ENCODE measurements around the gene PNN. TPM values are rescaled to one million over a fixed set of nuclear protein-coding genes. Genes with fewer than 3 reads are reported as not detected.

Gene PNN
- total and polyA plus RNA-seq, 2 of the 4 experiments (the other 2 are of a cell fraction): 14.9 to 28.8 TPM

- H2AFZ ChIP-seq (replicated peaks; ENCODE audit: low read length, poor library complexity): no peak overlapping the region
- no peak overlapping the region for H4K5ac ChIP-seq (ENCODE audit: low read depth, low read length)
- CTCF ChIA-PET: no interaction called here
- no peak overlapping the region for H2BK5ac ChIP-seq (ENCODE audit: low read depth, low read length, poor library complexity, severe bottlenecking)
- no peak overlapping the region for H3K23ac ChIP-seq (ENCODE audit: low read depth, low read length)
- H4K20me1 ChIP-seq (ENCODE audit: insufficient read depth, low read length): no peaks in the 10 kb centered on the region
- no peak overlapping the region for H3K56ac ChIP-seq (ENCODE audit: extremely low read depth, insufficient read depth, low read length)
- H2BK120ac ChIP-seq (ENCODE audit: low read depth, low read length): no peak overlapping the region
- H3K27me3 ChIP-seq (ENCODE audit: control insufficient read depth, insufficient read depth, low read length): no peaks in the 10 kb centered on the region
- peaks cover 30% of the 10 kb centered on the region for H3K36me3 ChIP-seq (ENCODE audit: control insufficient read depth, insufficient read depth, low read length)
- H3K9me1 ChIP-seq (ENCODE audit: insufficient read depth, low read length): peaks cover 5% of the 10 kb centered on the region; the same call in 1 of the 2 replicates
- no peak for ATAC-seq (ENCODE audit: low read depth)
- in situ Hi-C loops (cut with MboI; ENCODE audit: low sequenced_read_pairs): no loop called here
- no peak for DNase-seq
- H3K9me3 ChIP-seq (ENCODE audit: control insufficient read depth, insufficient read depth, low read length): no peaks in the 10 kb centered on the region
- no peaks in the 10 kb centered on the region for H3K4me1 ChIP-seq (ENCODE audit: control insufficient read depth, insufficient read depth, low read length)
- no peak overlapping the region for H3K14ac ChIP-seq (replicated peaks; ENCODE audit: low read depth, low read length)
- WGBS, 2 experiments (ENCODE audit: extremely low coverage in 2 of 2, insufficient read length in 1 of 2): 100% methylated on average over 1 of the region's 9 CpGs; no CpG with 5 or more reads in 1 of the 2 experiments
- H4K8ac ChIP-seq (ENCODE audit: low read depth in 2 of 2, low read length in 2 of 2): no peak overlapping the region
- no peak overlapping the region for H4K91ac ChIP-seq (ENCODE audit: insufficient read depth, low read depth, low read length)
- POLR2A ChIA-PET (ENCODE audit: unreplicated experiment): no interaction called here
- no peak overlapping the region for H3K27ac ChIP-seq (ENCODE audit: insufficient read depth, low read length)
- H2BK20ac ChIP-seq (ENCODE audit: low read depth, low read length): no peak overlapping the region
- intact Hi-C loops (cut with micrococcal nuclease): no loop called here
- peaks cover 4 to 8% of the 10 kb centered on the region in 2 experiments; a peak in 2 of 4 replicates for H3K79me1 ChIP-seq (ENCODE audit: low read depth in 1 of 2, low read length in 2 of 2)
- H2AK5ac ChIP-seq (ENCODE audit: low read depth, low read length): no peak overlapping the region
- no TSS peak for BruUV-seq (replicated peaks)
- TF ChIP-seq ELK1 (IDR thresholded peaks at IDR 0.05; ENCODE audit: borderline replicate concordance, low read depth, low read length) (no peak), RAD21 (IDR thresholded peaks at IDR 0.05; ENCODE audit: low read length) (no peak), CTCF (conservative IDR thresholded peaks at IDR 0.05; ENCODE audit: low read depth, low read length) (no peak), BHLHE40 (IDR thresholded peaks at IDR 0.05; ENCODE audit: low read depth, low read length) (no peak), CEBPB (IDR thresholded peaks at IDR 0.05; ENCODE audit: low read depth, low read length) (no peak), USF2 (IDR thresholded peaks at IDR 0.05; ENCODE audit: low read depth, low read length) (no peak), MAFK (IDR thresholded peaks at IDR 0.05; ENCODE audit: low read depth, low read length) (no peak), RCOR1 (IDR thresholded peaks at IDR 0.05; ENCODE audit: insufficient replicate concordance, low read length) (no peak), MAZ (IDR thresholded peaks at IDR 0.05; ENCODE audit: borderline replicate concordance, low read depth, low read length) (no peak), POLR2A (IDR thresholded peaks at IDR 0.05; ENCODE audit: low read depth, low read length) (no peak)
- H2AK9ac ChIP-seq (replicated peaks; ENCODE audit: low read depth, low read length, poor library complexity): no peak overlapping the region
- no peak overlapping the region for H2BK15ac ChIP-seq (ENCODE audit: low read depth, low read length)
- H3K4me3 ChIP-seq (ENCODE audit: insufficient read depth, low read depth, low read length): no peak overlapping the region
- dilution Hi-C loops (cut with HindIII; ENCODE audit: low sequenced_read_pairs, unreplicated experiment): no loop called here
- H3K4me2 ChIP-seq (ENCODE audit: low read depth, low read length): no peak overlapping the region
- no peak overlapping the region for H3K4ac ChIP-seq (ENCODE audit: low read depth, low read length)
- no peak overlapping the region for H3K18ac ChIP-seq (ENCODE audit: low read depth, low read length)
- no peak overlapping the region for H3K9ac ChIP-seq (ENCODE audit: low read depth, low read length)
Measured at GRCh38 chr14:39154594-39155189, 20.4 kb upstream of the PNN start.
